ENCODE data around the gene DAZAP2.

The DAZAP2 gene

GRCh38 chr12:51263341-51263740 lies 24.7 kb downstream of the DAZAP2 start:
- no peak overlapping the region for H3K4me3 ChIP-seq (ENCODE audit: low read depth in 1 of 2, low read length in 2 of 2)
- no peaks in the 10 kb centered on the region for H3K27me3 ChIP-seq (ENCODE audit: insufficient read depth, low read length, poor library complexity)
- no peaks in the 10 kb centered on the region for H4K20me1 ChIP-seq (ENCODE audit: insufficient read depth, low read length)
- H3K79me2 ChIP-seq (ENCODE audit: insufficient read depth, low read length), result no peaks in the 10 kb centered on the region
- 0 out of 2 replicates have a peak, but pooled peaks cover 6% of the 10 kb centered on the region for H3K4me1 ChIP-seq (ENCODE audit: insufficient read depth, low read length)
- H2AFZ ChIP-seq (ENCODE audit: low read depth, low read length), result no peak overlapping the region
- H3K27ac ChIP-seq (ENCODE audit: low read length), result no peak overlapping the region
- peaks cover 3% of the 10 kb centered on the region; the same call in 1 of the 2 replicates for H3K36me3 ChIP-seq (ENCODE audit: insufficient read depth, low read length)
- H3K4me2 ChIP-seq (ENCODE audit: insufficient read depth, low read length), result no peak overlapping the region
- TF ChIP-seq EZH2 (IDR thresholded peaks at IDR 0.05; ENCODE audit: borderline replicate concordance, low read depth, low read length, severe bottlenecking), result no peak
- TF ChIP-seq, protein P1, sequence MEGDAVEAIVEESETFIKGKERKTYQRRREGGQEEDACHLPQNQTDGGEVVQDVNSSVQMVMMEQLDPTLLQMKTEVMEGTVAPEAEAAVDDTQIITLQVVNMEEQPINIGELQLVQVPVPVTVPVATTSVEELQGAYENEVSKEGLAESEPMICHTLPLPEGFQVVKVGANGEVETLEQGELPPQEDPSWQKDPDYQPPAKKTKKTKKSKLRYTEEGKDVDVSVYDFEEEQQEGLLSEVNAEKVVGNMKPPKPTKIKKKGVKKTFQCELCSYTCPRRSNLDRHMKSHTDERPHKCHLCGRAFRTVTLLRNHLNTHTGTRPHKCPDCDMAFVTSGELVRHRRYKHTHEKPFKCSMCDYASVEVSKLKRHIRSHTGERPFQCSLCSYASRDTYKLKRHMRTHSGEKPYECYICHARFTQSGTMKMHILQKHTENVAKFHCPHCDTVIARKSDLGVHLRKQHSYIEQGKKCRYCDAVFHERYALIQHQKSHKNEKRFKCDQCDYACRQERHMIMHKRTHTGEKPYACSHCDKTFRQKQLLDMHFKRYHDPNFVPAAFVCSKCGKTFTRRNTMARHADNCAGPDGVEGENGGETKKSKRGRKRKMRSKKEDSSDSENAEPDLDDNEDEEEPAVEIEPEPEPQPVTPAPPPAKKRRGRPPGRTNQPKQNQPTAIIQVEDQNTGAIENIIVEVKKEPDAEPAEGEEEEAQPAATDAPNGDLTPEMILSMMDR (IDR thresholded peaks at IDR 0.05; ENCODE audit: borderline replicate concordance, extremely low read depth, low read length, poor library complexity, severe bottlenecking), result no peak
- DNase-seq, result no peak
- H3K9me3 ChIP-seq (ENCODE audit: insufficient read depth, low read length, severe bottlenecking), result no peaks in the 10 kb centered on the region
- ATAC-seq (ENCODE audit: insufficient read depth, low read depth), result no peak
- no peak overlapping the region for H3K9ac ChIP-seq (ENCODE audit: low read depth, low read length)

GRCh38 chr12:51264297-51264696 lies 25.7 kb downstream of the DAZAP2 start:
- ATAC-seq (ENCODE audit: insufficient read depth, low read depth) (no peak), DNase-seq (no peak)
- Histone ChIP-seq H3K27me3 (ENCODE audit: insufficient read depth, low read length, poor library complexity) (no peaks in the 10 kb centered on the region), H3K4me3 (ENCODE audit: low read depth in 1 of 2, low read length in 2 of 2) (no peak overlapping the region), H3K79me2 (ENCODE audit: insufficient read depth, low read length) (no peaks in the 10 kb centered on the region), H4K20me1 (ENCODE audit: insufficient read depth, low read length) (no peaks in the 10 kb centered on the region), H3K36me3 (ENCODE audit: insufficient read depth, low read length) (peaks cover 3% of the 10 kb centered on the region; the same call in 1 of the 2 replicates), H2AFZ (ENCODE audit: low read depth, low read length) (no peak overlapping the region), H3K27ac (ENCODE audit: low read length) (no peak overlapping the region), H3K4me1 (ENCODE audit: insufficient read depth, low read length) (peaks cover 13% of the 10 kb centered on the region), H3K9ac (ENCODE audit: low read depth, low read length) (no peak overlapping the region), H3K4me2 (ENCODE audit: insufficient read depth, low read length) (no peak overlapping the region), H3K9me3 (ENCODE audit: insufficient read depth, low read length, severe bottlenecking) (no peaks in the 10 kb centered on the region)
- TF ChIP-seq, protein P1 (IDR thresholded peaks at IDR 0.05; ENCODE audit: borderline replicate concordance, extremely low read depth, low read length, poor library complexity, severe bottlenecking), result no peak

- ATAC-seq (ENCODE audit: insufficient read depth, low read depth) (peak; percentile 29; the same call in 1 of the 3 replicates), DNase-seq (no peak)
- H3K9me3 ChIP-seq (ENCODE audit: insufficient read depth, low read length, severe bottlenecking), result no peaks in the 10 kb centered on the region
- no peak overlapping the region for H3K9ac ChIP-seq (ENCODE audit: low read depth, low read length)
- H3K4me1 ChIP-seq (ENCODE audit: insufficient read depth, low read length), result peaks cover 18% of the 10 kb centered on the region
- peaks cover 3% of the 10 kb centered on the region; the same call in 1 of the 2 replicates for H3K36me3 ChIP-seq (ENCODE audit: insufficient read depth, low read length)
- no peaks in the 10 kb centered on the region for H3K27me3 ChIP-seq (ENCODE audit: insufficient read depth, low read length, poor library complexity)
- H3K4me2 ChIP-seq (ENCODE audit: insufficient read depth, low read length), result no peak overlapping the region
- H2AFZ ChIP-seq (ENCODE audit: low read depth, low read length), result no peak overlapping the region
- H3K27ac ChIP-seq (ENCODE audit: low read length), result no peak overlapping the region
- H3K79me2 ChIP-seq (ENCODE audit: insufficient read depth, low read length), result no peaks in the 10 kb centered on the region
- H3K4me3 ChIP-seq (ENCODE audit: low read depth in 1 of 2, low read length in 2 of 2), result no peak overlapping the region
- H4K20me1 ChIP-seq (ENCODE audit: insufficient read depth, low read length), result no peaks in the 10 kb centered on the region
- TF ChIP-seq, protein P1 (IDR thresholded peaks at IDR 0.05; ENCODE audit: borderline replicate concordance, extremely low read depth, low read length, poor library complexity, severe bottlenecking), result no peak
- no peak for TF ChIP-seq EZH2 (IDR thresholded peaks at IDR 0.05; ENCODE audit: borderline replicate concordance, low read depth, low read length, severe bottlenecking)
Measured at GRCh38 chr12:51265024-51265423, 26.4 kb downstream of the DAZAP2 start.

Data from DND-41 (cell line).